Mucosa of gallbladder (tissue), 1 donor: ENCODE results near the gene KRT32. TPM values are rescaled to one million over a fixed set of nuclear protein-coding genes. Genes with fewer than 3 reads are reported as not detected.

Experiments
- total RNA-seq: library from RNA; stranded (reverse); gene quantifications from one replicate; pipeline ENCODE4 v1.2.1, GENCODE V29; 2021
- donor health status: DM: no; HTN: no; CAD: no.

KRT32 gene
- total RNA-seq, 1 donor from 2014 or later = not detected

Other genes with a start within 250 kb of the KRT32 start
- gene KRTAP9-2, start 240.7 kb downstream of the KRT32 start, total RNA-seq = not detected
- gene KRTAP9-3, start 234.9 kb downstream of the KRT32 start, total RNA-seq = not detected
- not detected for gene KRTAP9-8, start 229.4 kb downstream of the KRT32 start, total RNA-seq
- gene KRTAP9-4, start 217.7 kb downstream of the KRT32 start, total RNA-seq = not detected
- gene KRTAP9-9, start 212.0 kb downstream of the KRT32 start, total RNA-seq = not detected
- not detected for gene KRTAP9-6, start 202.0 kb downstream of the KRT32 start, total RNA-seq
- gene KRTAP9-7, start 191.7 kb downstream of the KRT32 start, total RNA-seq = not detected
- not detected for gene KRTAP29-1, start 164.5 kb downstream of the KRT32 start, total RNA-seq
- not detected for gene KRTAP16-1, start 158.1 kb downstream of the KRT32 start, total RNA-seq
- gene KRTAP17-1, start 151.7 kb downstream of the KRT32 start, total RNA-seq = not detected
- not detected for gene KRT33A, start 116.6 kb downstream of the KRT32 start, total RNA-seq
- not detected for gene KRT33B, start 97.6 kb downstream of the KRT32 start, total RNA-seq
- not detected for gene KRT34, start 85.1 kb downstream of the KRT32 start, total RNA-seq
- not detected for gene KRT31, start 69.8 kb downstream of the KRT32 start, total RNA-seq
- gene KRT37, start 42.8 kb downstream of the KRT32 start, total RNA-seq = not detected
- gene KRT38, start 26.4 kb downstream of the KRT32 start, total RNA-seq = not detected
- gene KRT35, start 13.8 kb upstream of the KRT32 start, total RNA-seq = not detected
- not detected for gene KRT36, start 22.5 kb upstream of the KRT32 start, total RNA-seq
- 0.40 TPM for gene KRT13, start 38.2 kb upstream of the KRT32 start, total RNA-seq
- 5.6 TPM for gene KRT15, start 51.5 kb upstream of the KRT32 start, total RNA-seq
- 1,522 TPM for gene KRT19, start 60.9 kb upstream of the KRT32 start, total RNA-seq
- not detected for gene KRT9, start 104.7 kb upstream of the KRT32 start, total RNA-seq
- gene KRT14, start 119.5 kb upstream of the KRT32 start, total RNA-seq = 0.20 TPM
- gene KRT16, start 145.4 kb upstream of the KRT32 start, total RNA-seq = not detected
- not detected for gene KRT17, start 157.2 kb upstream of the KRT32 start, total RNA-seq
- 723 TPM for gene EIF1, start 221.5 kb upstream of the KRT32 start, total RNA-seq
- gene GAST, start 244.9 kb upstream of the KRT32 start, total RNA-seq = not detected